GM21825 (cell line): ENCODE measurements around the gene BTBD8.

ENCODE experiments used
- ATAC-seq: cut with Tn5 transposase; IDR thresholded peaks from one replicate; pipeline ENCODE4 v1.9.1; 2021; ENCODE audit warnings: mild to moderate bottlenecking, moderate library complexity; ENCODE audit not compliant: unreplicated experiment

Gene BTBD8

GRCh38 chr1:92188436-92189255, 108.5 kb downstream of the BTBD8 start:
- ATAC-seq = no peak

- ATAC-seq = no peak
These were observed 111.6 kb downstream of the BTBD8 start for GRCh38 chr1:92191726-92192125.

DNA sequence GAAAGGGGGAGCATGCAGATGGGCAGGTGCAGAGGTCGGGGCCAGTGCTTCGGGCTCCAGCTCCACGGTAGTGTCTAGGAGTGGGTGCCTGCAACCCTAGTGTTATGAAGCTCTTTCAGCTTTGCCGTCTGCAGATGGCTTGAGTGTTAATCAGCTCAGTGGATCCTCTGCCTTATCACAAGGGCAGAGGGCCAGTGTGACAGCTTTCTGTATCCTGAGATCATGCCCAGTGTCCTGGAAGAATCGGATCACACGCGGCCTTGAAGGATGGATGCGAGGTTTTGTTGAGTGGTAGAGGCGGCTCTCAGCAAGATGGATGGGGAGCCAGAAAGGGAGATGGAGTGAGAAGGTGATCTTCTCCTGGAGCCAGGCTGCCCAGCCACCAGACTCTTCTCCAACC, 112.1 kb downstream of the BTBD8 start:
- ATAC-seq = no peak

GRCh38 chr1:92194511-92194910, 114.4 kb downstream of the BTBD8 start:
- ATAC-seq = no peak

- no peak for ATAC-seq
These were observed 121.8 kb downstream of the BTBD8 start for GRCh38 chr1:92201973-92202372.

GRCh38 chr1:92203105-92203504, 123.0 kb downstream of the BTBD8 start:
- ATAC-seq = no peak

GRCh38 chr1:92210701-92211100, 130.6 kb downstream of the BTBD8 start:
- no peak for ATAC-seq

GRCh38 chr1:92211166-92211565, 131.0 kb downstream of the BTBD8 start:
- ATAC-seq = no peak

DNA sequence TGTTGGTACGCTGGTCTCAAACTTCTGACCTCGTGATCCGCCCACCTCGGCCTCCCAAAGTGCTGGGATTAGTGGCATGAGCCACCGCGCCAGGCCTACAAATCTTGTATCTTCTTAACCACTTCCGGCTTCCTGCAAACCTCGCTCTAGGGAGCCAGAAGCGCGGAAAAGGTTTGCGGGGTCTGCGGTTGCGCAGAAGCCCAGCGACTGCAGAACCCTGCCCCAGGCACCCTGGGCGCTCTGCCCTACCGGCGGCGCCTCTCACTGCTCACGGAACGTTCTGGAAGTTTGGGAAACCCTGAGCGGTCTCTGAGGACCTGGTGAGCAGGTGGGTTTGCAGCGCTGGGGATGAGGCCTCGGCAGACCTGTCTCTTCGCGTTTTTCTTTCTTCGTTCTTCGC, 137.6 kb downstream of the BTBD8 start, which contains the start of gene C1orf146:
Gene C1orf146, plus strand, starts transcription at position 195 of the 400 bp plus-strand sequence. CDS start 13,506 bp downstream, outside the sequence.
- no peak for ATAC-seq

DNA sequence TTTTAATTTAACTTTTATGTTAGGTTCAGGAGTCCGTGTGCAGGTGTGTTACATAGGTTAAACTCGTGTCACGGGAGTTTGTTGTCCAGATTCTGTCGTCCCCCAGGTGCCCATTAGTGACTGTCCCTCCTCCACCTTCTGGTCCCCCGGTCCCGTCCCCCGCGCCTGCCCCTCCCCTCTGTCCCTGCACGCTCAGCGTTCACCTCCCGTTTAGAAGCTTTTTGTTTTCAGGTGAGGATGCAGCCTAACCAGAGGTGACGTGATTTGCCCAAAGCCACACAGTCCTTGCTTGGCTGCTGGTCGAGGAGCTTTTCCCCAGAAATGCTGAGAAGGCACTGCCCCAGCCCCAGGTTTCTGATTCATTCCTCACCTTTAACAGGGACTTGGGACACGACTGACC, 138.4 kb downstream of the BTBD8 start:
- no peak for ATAC-seq

DNA sequence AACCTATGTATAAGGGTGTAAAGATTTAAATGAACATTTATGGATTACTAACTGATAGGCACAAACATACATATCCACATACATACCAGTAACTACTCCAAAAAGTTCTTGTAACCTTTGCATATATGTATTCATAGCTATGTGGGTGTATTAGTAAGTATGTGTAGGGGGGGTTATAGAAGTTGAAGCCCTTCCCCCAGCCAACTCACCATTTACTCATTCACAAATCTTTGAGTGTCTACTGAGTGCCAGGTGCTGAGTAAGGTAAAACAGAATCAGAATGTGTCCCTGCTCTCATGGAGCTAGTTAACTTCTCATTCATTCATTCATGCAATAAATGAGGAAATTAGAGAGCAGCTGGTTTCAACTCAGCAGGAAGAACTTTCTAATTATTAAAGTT, 138.9 kb downstream of the BTBD8 start:
- ATAC-seq = no peak

DNA sequence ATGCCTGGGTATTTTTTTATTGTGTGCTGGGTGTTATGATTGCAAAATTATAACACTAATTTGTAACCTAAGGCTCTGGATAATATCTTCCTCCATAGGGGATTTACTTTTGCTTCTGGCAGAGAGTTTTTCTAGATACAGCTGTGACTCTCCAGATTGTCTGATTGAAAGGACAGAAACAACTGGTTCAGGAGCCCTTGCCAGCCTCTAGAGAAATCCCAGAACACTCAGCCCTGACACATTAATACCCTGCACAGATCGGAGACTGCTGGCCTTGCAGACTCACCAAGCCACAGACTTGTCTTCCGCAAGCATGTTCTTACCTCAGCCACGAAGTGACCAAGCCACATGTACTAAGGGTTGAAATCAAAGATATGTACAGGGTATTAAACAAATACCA, 148.3 kb downstream of the BTBD8 start:
- no peak for ATAC-seq

- no peak for ATAC-seq
These were observed 150.6 kb downstream of the BTBD8 start for GRCh38 chr1:92230736-92231135.
